ENCODE data around the gene URB1. TPM values are rescaled to one million over a fixed set of nuclear protein-coding genes. Genes with fewer than 3 reads are reported as not detected.

Gene URB1
- 87.7 and 116 TPM in 2 replicates for total RNA-seq (2011; cell fraction: chromatin; rRNA removed; ENCODE audit: low replicate concordance)
- total RNA-seq (2011; cell fraction: nucleolus; rRNA removed): 77.1 and 89.9 TPM in 2 replicates
- 74.4 and 81.8 TPM in 2 replicates for total RNA-seq (2011; cell fraction: nucleoplasm; rRNA removed)
- total RNA-seq (2014; rRNA removed) (26.7 and 34.9 TPM in 2 replicates), total RNA-seq (2014; rRNA removed; fragmentation: Illumina TruSeq; extraction: Trizol) (23.3 and 26.1 TPM in 2 replicates), total RNA-seq (2015; rRNA removed; fragmentation: Illumina TruSeq; extraction: Trizol) (26.2 and 28.5 TPM in 2 replicates), total RNA-seq (2021) (51.9 and 53.6 TPM in 2 replicates), polyA plus RNA-seq (2011; rRNA removed) (10.6 and 15.0 TPM in 2 replicates), polyA plus RNA-seq (2014; fragmentation: Illumina TruSeq; extraction: Trizol) (21.5 and 23.0 TPM in 2 replicates), polyA plus RNA-seq (2014; fragmentation: Nextera tagmentation; extraction: Ambion mirVana) (1 to 10 TPM in 1 of 2 experiments, under 1 TPM in 1; 0.97 to 1.4 TPM), polyA plus RNA-seq (2014; rRNA removed) (15.8 and 17.4 TPM in 2 replicates), polyA minus RNA-seq (2011; rRNA and poly(A)+ RNA removed) (38.5 and 45.9 TPM in 2 replicates), Bru-seq, nascent RNA (percentile 92 among the genes with signal in this experiment), BruChase-seq, experiment 1, labeled RNA remaining after a 2-hour chase (percentile 87 among the genes with signal in this experiment), BruChase-seq, experiment 2, labeled RNA remaining after a 6-hour chase (percentile 89 among the genes with signal in this experiment)
- polyA plus RNA-seq (2011; cell fraction: cytosol; rRNA removed): 8.2 and 11.3 TPM in 2 replicates
- 24.6 and 51.6 TPM in 2 replicates for polyA plus RNA-seq (2011; cell fraction: nucleus; rRNA removed)
- polyA plus RNA-seq (2012): 13.5 and 22.2 TPM in 2 replicates
- 34.2 and 36.6 TPM in 2 replicates for polyA minus RNA-seq (2011; cell fraction: cytosol; rRNA and poly(A)+ RNA removed)
- polyA minus RNA-seq (2011; cell fraction: nucleus; rRNA and poly(A)+ RNA removed): 57.2 and 58.4 TPM in 2 replicates
- long read RNA-seq, experiment 1, partial matches to known transcripts: 284 of 335 reads
- long read RNA-seq, experiment 1, other reads (novel, unspliced or antisense): 51 of 335 reads
- long read RNA-seq, experiment 2, full-length matches to known transcripts: 1 of 51 reads
- long read RNA-seq, experiment 2, partial matches to known transcripts: 30 of 51 reads
- long read RNA-seq, experiment 2, other reads (novel, unspliced or antisense): 20 of 51 reads
- long read RNA-seq, experiment 3, partial matches to known transcripts: 7 of 9 reads
- long read RNA-seq, experiment 3, other reads (novel, unspliced or antisense): 2 of 9 reads

DNA sequence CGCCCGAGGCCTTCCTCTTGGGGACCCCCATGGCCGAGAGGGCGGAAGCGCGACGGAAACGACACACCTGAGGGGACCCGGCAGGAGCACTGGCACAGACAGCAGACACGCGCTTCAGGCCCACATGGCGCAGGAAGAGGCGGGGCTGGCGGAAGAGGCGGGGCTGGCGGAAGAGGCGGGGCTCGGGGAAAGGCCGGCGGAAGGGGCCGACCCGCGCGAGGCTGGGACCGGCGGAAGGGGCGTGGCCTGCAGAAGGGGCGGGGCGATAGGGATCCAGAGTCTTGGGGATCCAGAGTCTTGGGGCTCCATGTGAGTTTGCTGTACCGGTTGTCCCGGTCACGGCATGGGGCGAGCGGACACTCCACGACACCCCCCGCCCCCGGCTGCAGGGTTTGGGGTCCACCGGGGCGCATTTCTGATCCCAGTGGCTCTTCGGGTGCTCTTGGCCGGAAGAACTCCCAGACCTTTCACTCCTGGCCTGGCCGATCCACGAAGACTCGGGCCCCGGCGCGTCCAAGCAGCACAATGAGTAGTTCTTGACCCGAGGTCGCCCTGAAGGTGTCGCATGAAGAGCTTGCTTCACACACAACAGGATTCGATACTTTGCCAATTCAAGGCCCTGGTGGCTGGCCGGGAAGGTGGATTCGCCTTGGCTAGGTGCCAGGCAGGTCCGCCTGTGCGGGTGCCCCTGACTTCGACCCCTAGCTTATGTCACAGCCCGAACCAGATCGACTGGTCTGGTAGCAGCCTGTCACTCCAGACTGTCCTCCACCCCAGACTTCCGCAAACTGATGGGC is at the start of gene URB1:
Gene URB1 (minus strand): TSS at position 133 of the 797 bp plus-strand sequence. CDS start 102 bp downstream, at position 31.
- in situ Hi-C loops (cut with MboI) (no loop called here), intact Hi-C loops (cut with micrococcal nuclease) (loop anchor here (5.0 kb wide), 1 partner anchor 219 kb away; the partner anchor contains the start of gene CFAP298)
- no peaks in the 10 kb centered on the region for H3K9me3 ChIP-seq (replicated peaks; ENCODE audit: control insufficient read depth, insufficient read depth, low read depth, low read length)
- TSS peak; percentile 97 for BruUV-seq (replicated peaks)
- peak within 1 kb of the TSS; percentile 89 for H2AFZ ChIP-seq (ENCODE audit: low read depth, low read length)
- peak within 1 kb of the TSS; percentile 84 for H3K27ac ChIP-seq (ENCODE audit: extremely low read depth, low read depth, low read length)
- peak within 1 kb of the TSS; percentile 79 to 95 for H3K9ac ChIP-seq (ENCODE audit: insufficient read depth in 1 of 2, low read depth in 2 of 2, low read length in 2 of 2)
- DNase-seq (ENCODE audit: extremely low read depth in 1 of 4, low spot score in 3 of 4) (peak; percentile 94 to 99 (median 98)), ATAC-seq (peak; percentile 93), FAIRE-seq (peak; percentile 78)
- peak within 1 kb of the TSS; percentile 97 for H3K4me3 ChIP-seq
- peaks cover 10 to 16% of the 10 kb centered on the region in 2 experiments; a peak in 3 of 5 replicates for H3K4me1 ChIP-seq (replicated peaks in 1 of 2; ENCODE audit: control insufficient read depth in 2 of 2, insufficient read depth in 2 of 2, low read length in 2 of 2)
- H3K27me3 ChIP-seq (ENCODE audit: control insufficient read depth in 2 of 2, insufficient read depth in 2 of 2, low read length in 2 of 2): no peaks in the 10 kb centered on the region
- peaks cover 28% of the 10 kb centered on the region; the same call in 2 of the 3 replicates for H3K36me3 ChIP-seq (ENCODE audit: control insufficient read depth, insufficient read depth, low read length)
- POLR2A ChIA-PET: interaction anchor here (0.6 to 1.6 kb wide), 7 partner anchors 8 to 207 kb away, joined by 3 to 7 read pairs (median 5); no protein-coding TSS in a partner anchor
- H3K9me1 ChIP-seq (ENCODE audit: control insufficient read depth, insufficient read depth, low read length): peaks cover 3% of the 10 kb centered on the region
- WGBS (ENCODE audit: insufficient coverage, low coverage, missing lambda C conversion rate): 2% methylated on average over 54 of the region's 59 CpGs
- H4K20me1 ChIP-seq (replicated peaks; ENCODE audit: control insufficient read depth, insufficient read depth, low read length): peaks cover 24% of the 10 kb centered on the region
- H3K79me2 ChIP-seq (ENCODE audit: control insufficient read depth, insufficient read depth, low read length): peaks cover 50% of the 10 kb centered on the region
- CTCF ChIA-PET (ENCODE audit: low intra/inter-chr PET ratio): interaction anchor here (0.6 kb wide), 1 partner anchor 1011 kb away, joined by 3 read pairs; no protein-coding TSS in a partner anchor
- H3K4me2 ChIP-seq (ENCODE audit: insufficient read depth, low read length): peak within 1 kb of the TSS; percentile 89
- TF ChIP-seq SAP30 (IDR thresholded peaks at IDR 0.05; ENCODE audit: borderline replicate concordance, insufficient read depth, low read depth, low read length, poor library complexity, severe bottlenecking) (peak; percentile 100), JUN (IDR thresholded peaks at IDR 0.05; ENCODE audit: borderline replicate concordance, low read depth, low read length) (peak; percentile 63; the same call in 1 of the 2 replicates), JUN (CRISPR knock-in tag; IDR thresholded peaks at IDR 0.05; ENCODE audit: borderline replicate concordance) (no peak), NBN (IDR thresholded peaks at IDR 0.05; ENCODE audit: low read depth) (0 out of 2 replicates have a peak, but pooled peaks have one; percentile 68), GTF2F1 (IDR thresholded peaks at IDR 0.05; ENCODE audit: low read depth, low read length) (peak; percentile 23; the same call in 1 of the 2 replicates), HDAC1 (IDR thresholded peaks at IDR 0.05) (peak; percentile 99 to 100), CBX1 (IDR thresholded peaks at IDR 0.05; ENCODE audit: low read depth) (0 out of 2 replicates have a peak, but pooled peaks have one; percentile 22), KAT8 (IDR thresholded peaks at IDR 0.05; ENCODE audit: low read depth) (no peak), MCM5 (IDR thresholded peaks at IDR 0.05; ENCODE audit: low read depth) (no peak), SRSF3 (IDR thresholded peaks at IDR 0.05; ENCODE audit: insufficient read depth, low read length) (no peak), E2F1 (CRISPR knock-in tag; IDR thresholded peaks at IDR 0.05) (0 out of 2 replicates have a peak, but pooled peaks have one; percentile 22), ZNF707 (CRISPR knock-in tag; conservative IDR thresholded peaks at IDR 0.05) (no peak)
- TF ChIP-seq, protein P1, sequence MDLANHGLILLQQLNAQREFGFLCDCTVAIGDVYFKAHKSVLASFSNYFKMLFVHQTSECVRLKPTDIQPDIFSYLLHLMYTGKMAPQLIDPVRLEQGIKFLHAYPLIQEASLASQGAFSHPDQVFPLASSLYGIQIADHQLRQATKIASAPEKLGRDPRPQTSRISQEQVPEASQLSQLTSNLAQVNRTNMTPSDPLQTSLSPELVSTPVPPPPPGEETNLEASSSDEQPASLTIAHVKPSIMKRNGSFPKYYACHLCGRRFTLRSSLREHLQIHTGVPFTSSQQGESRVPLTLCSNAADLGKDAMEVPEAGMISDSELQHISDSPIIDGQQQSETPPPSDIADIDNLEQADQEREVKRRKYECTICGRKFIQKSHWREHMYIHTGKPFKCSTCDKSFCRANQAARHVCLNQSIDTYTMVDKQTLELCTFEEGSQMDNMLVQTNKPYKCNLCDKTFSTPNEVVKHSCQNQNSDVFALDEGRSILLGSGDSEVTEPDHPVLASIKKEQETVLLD (IDR thresholded peaks at IDR 0.05): peak; percentile 74; the same call in 1 of the 2 replicates
